Liver (tissue), 9 donors: ENCODE results near the gene RGS14. TPM values are rescaled to one million over a fixed set of nuclear protein-coding genes. Genes with fewer than 3 reads are reported as not detected.

Source experiments
- DNase-seq: peaks from one replicate; pipeline ENCODE4 v3.0.0-alpha.2; 2017; ENCODE audit warnings: low spot score
- H3K27ac ChIP-seq, 2 donors: one replicate each; pipeline ENCODE4 v1.7.0; 2013; ENCODE audit warnings: inconsistent platforms in 2 of 2, low read length in 2 of 2, control low read depth in 1 of 2, low read depth in 1 of 2, mild to moderate bottlenecking in 1 of 2
- H3K27me3 ChIP-seq, 4 donors: one replicate each; pipeline versions ENCODE4 v1.6.1 to v1.7.0; 2013; ENCODE audit warnings: low read length in 3 of 4, inconsistent platforms in 1 of 4, mild to moderate bottlenecking in 1 of 4, moderate library complexity in 1 of 4; ENCODE audit not compliant: control insufficient read depth in 4 of 4, insufficient read depth in 4 of 4
- H3K36me3 ChIP-seq, 4 donors: one replicate each; pipeline versions ENCODE4 v1.6.1 to v1.7.0; 2013; ENCODE audit warnings: low read length in 3 of 4, mild to moderate bottlenecking in 3 of 4, low read depth in 1 of 4, moderate library complexity in 1 of 4; ENCODE audit not compliant: control insufficient read depth in 4 of 4, insufficient read depth in 3 of 4
- H3K4me1 ChIP-seq, 4 donors: one replicate each; pipeline versions ENCODE4 v1.6.1 to v1.7.0; 2013; ENCODE audit warnings: low read length in 3 of 4, mild to moderate bottlenecking in 3 of 4, moderate library complexity in 1 of 4; ENCODE audit not compliant: control insufficient read depth in 4 of 4, insufficient read depth in 4 of 4
- H3K4me3 ChIP-seq, 3 donors: one replicate each; pipeline versions ENCODE4 v1.6.1 to v1.7.0; 2013; ENCODE audit warnings: low read length in 3 of 3, control low read depth in 1 of 3, low read depth in 1 of 3, mild to moderate bottlenecking in 1 of 3
- H3K9ac ChIP-seq, 2 donors: one replicate each; pipeline ENCODE4 v1.7.0; 2013; ENCODE audit warnings: low read length in 2 of 2, mild to moderate bottlenecking in 2 of 2, moderate library complexity in 2 of 2, control low read depth in 1 of 2, low read depth in 1 of 2
- H3K9me3 ChIP-seq, 4 donors: one replicate each; pipeline versions ENCODE4 v1.6.1 to v1.7.0; 2013; ENCODE audit warnings: low read length in 3 of 4; ENCODE audit not compliant: control insufficient read depth in 4 of 4
- ATF3 ChIP-seq: IDR thresholded peaks from 2 replicates; pipeline ENCODE4 v1.6.1; 2016; ENCODE audit warnings: antibody characterized with exemption
- CTCF ChIP-seq: fragments of 150-350 bp; IDR thresholded peaks from 2 replicates; pipeline ENCODE4 v1.5.1; 2017; ENCODE audit warnings: improper control_type of control experiment, low read depth, low read length; ENCODE audit not compliant: missing input control
- EGR1 ChIP-seq, 2 donors: IDR thresholded peaks; 2 replicates each; pipeline ENCODE4 v1.6.1; 2016 to 2018; ENCODE audit warnings: antibody characterized with exemption in 2 of 2, low read depth in 2 of 2
- FOXA1 ChIP-seq: IDR thresholded peaks from 2 replicates; pipeline ENCODE4 v1.6.1; 2016; ENCODE audit warnings: antibody characterized with exemption
- GABPA ChIP-seq, 2 donors: IDR thresholded peaks in 1 of 2; conservative IDR thresholded peaks in 1 of 2; 2 replicates each; pipeline ENCODE4 v1.6.1; 2016; ENCODE audit warnings: antibody characterized with exemption in 2 of 2, mild to moderate bottlenecking in 1 of 2, moderate library complexity in 1 of 2
- JUND ChIP-seq, 2 donors: IDR thresholded peaks; 2 replicates each; pipeline ENCODE4 v1.6.1; 2016; ENCODE audit warnings: antibody characterized with exemption in 2 of 2
- NR2F2 ChIP-seq: IDR thresholded peaks from 2 replicates; pipeline ENCODE4 v1.6.1; 2016; ENCODE audit warnings: antibody characterized with exemption
- RAD21 ChIP-seq, 2 donors: IDR thresholded peaks; 2 replicates each; pipeline ENCODE4 v1.6.1; 2016; ENCODE audit warnings: antibody characterized with exemption in 2 of 2, mild to moderate bottlenecking in 2 of 2
- RXRA ChIP-seq, 2 donors: IDR thresholded peaks; 2 replicates each; pipeline ENCODE4 v1.6.1; 2017 to 2018; ENCODE audit warnings: antibody characterized with exemption in 2 of 2, mild to moderate bottlenecking in 1 of 2
- SP1 ChIP-seq: IDR thresholded peaks from 2 replicates; pipeline ENCODE4 v1.6.1; 2018; ENCODE audit warnings: antibody characterized with exemption, mild to moderate bottlenecking
- TAF1 ChIP-seq: conservative IDR thresholded peaks from 2 replicates; pipeline ENCODE4 v1.6.1; 2016; ENCODE audit warnings: antibody characterized with exemption, mild to moderate bottlenecking
- YY1 ChIP-seq: IDR thresholded peaks from 2 replicates; pipeline ENCODE4 v1.6.1; 2016; ENCODE audit warnings: antibody characterized with exemption, mild to moderate bottlenecking
- ZBTB33 ChIP-seq: IDR thresholded peaks from 2 replicates; pipeline ENCODE4 v1.6.1; 2016; ENCODE audit warnings: antibody characterized with exemption
- WGBS: extraction: QIAGEN DNeasy Blood & Tissue Kit; methylation state at CpG from one replicate; pipeline ENCODE4 v1.1.7; 2013; 5-methylcytosine and 5-hydroxymethylcytosine counted together
- polyA plus RNA-seq, 2 donors: library from polyadenylated mRNA; stranded (reverse) in 1 of 2; unstranded in 1 of 2; fragments of 200-250 nt in 1 of 2; fragments of >200 nt in 1 of 2; fragmentation: Nextera tagmentation in 1 of 2; extraction: Ambion mirVana in 1 of 2; gene quantifications; one replicate each; pipeline versions ENCODE4 v1.2.1 to v1.2.3, GENCODE V29; 2013 to 2015
- total RNA-seq, 2 donors: library from RNA; depleted of rRNA; stranded (reverse); fragments of >200 nt; gene quantifications; one replicate each; pipeline ENCODE4 v1.2.3, GENCODE V29; 2014
- TF ChIP-seq, protein P1 (sequence below): IDR thresholded peaks from 2 replicates; pipeline ENCODE4 v1.6.1; 2016; ENCODE audit warnings: antibody characterized with exemption, mild to moderate bottlenecking
- donor health status: healthy.
- donor health status: healthy.
- donor health status: healthy.
- donor health status: healthy.
- donor health status: healthy.

The RGS14 gene
- total and polyA plus RNA-seq, 4 donors: 10.2 to 53.8 (median 33.3) TPM

DNA sequence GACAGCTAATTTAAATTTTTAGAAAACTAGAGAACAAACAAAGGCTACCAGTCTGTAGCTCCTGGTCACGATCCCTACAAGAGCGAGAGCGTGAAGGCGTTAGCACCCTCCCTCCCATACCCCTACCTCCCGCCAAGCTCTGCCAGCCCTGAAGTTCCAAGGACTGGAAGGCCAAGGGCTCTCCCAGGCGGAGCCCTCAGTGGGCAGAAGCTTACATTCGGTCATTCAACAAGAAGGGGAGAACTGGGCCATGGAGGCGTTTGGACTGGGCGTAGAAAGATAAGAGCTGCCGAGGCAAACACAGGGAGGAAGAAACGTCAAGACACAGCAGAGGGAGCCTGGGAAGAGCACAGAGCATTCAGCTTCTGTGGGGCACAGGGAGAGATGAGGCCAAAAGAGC lies 49.0 kb upstream of the RGS14 start:
- no peak overlapping the region for H3K27ac ChIP-seq
- peaks cover 10 to 37% (median 25%) of the 10 kb centered on the region in 4 donors for H3K4me1 ChIP-seq
- no peak for DNase-seq
- no peaks in the 10 kb centered on the region for H3K9me3 ChIP-seq
- no peak overlapping the region for H3K4me3 ChIP-seq
- WGBS: 94% methylated on average over 11 of the region's 11 CpGs
- H3K9ac ChIP-seq: no peak overlapping the region
- TF ChIP-seq CTCF: no peak
- TF ChIP-seq YY1: no peak
- TF ChIP-seq RXRA (IDR thresholded peaks at IDR 0.05): no peak
- no peak for TF ChIP-seq ATF3
- TF ChIP-seq EGR1 (IDR thresholded peaks at IDR 0.05; ENCODE audit: low read depth in 2 of 2): no peak
- no peak for TF ChIP-seq SP1
- no peak for TF ChIP-seq GABPA (IDR thresholded peaks at IDR 0.05 in 1 of 2, conservative IDR thresholded peaks at IDR 0.05 in 1 of 2)
- TF ChIP-seq, protein P1, sequence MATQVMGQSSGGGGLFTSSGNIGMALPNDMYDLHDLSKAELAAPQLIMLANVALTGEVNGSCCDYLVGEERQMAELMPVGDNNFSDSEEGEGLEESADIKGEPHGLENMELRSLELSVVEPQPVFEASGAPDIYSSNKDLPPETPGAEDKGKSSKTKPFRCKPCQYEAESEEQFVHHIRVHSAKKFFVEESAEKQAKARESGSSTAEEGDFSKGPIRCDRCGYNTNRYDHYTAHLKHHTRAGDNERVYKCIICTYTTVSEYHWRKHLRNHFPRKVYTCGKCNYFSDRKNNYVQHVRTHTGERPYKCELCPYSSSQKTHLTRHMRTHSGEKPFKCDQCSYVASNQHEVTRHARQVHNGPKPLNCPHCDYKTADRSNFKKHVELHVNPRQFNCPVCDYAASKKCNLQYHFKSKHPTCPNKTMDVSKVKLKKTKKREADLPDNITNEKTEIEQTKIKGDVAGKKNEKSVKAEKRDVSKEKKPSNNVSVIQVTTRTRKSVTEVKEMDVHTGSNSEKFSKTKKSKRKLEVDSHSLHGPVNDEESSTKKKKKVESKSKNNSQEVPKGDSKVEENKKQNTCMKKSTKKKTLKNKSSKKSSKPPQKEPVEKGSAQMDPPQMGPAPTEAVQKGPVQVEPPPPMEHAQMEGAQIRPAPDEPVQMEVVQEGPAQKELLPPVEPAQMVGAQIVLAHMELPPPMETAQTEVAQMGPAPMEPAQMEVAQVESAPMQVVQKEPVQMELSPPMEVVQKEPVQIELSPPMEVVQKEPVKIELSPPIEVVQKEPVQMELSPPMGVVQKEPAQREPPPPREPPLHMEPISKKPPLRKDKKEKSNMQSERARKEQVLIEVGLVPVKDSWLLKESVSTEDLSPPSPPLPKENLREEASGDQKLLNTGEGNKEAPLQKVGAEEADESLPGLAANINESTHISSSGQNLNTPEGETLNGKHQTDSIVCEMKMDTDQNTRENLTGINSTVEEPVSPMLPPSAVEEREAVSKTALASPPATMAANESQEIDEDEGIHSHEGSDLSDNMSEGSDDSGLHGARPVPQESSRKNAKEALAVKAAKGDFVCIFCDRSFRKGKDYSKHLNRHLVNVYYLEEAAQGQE: no peak
- TF ChIP-seq JUND (IDR thresholded peaks at IDR 0.05): no peak
- no peak for TF ChIP-seq TAF1
- no peak for TF ChIP-seq NR2F2
- no peak for TF ChIP-seq FOXA1
- no peaks in the 10 kb centered on the region for H3K27me3 ChIP-seq
- peaks cover 6 to 16% (median 11%) of the 10 kb centered on the region in 4 donors for H3K36me3 ChIP-seq

DNA sequence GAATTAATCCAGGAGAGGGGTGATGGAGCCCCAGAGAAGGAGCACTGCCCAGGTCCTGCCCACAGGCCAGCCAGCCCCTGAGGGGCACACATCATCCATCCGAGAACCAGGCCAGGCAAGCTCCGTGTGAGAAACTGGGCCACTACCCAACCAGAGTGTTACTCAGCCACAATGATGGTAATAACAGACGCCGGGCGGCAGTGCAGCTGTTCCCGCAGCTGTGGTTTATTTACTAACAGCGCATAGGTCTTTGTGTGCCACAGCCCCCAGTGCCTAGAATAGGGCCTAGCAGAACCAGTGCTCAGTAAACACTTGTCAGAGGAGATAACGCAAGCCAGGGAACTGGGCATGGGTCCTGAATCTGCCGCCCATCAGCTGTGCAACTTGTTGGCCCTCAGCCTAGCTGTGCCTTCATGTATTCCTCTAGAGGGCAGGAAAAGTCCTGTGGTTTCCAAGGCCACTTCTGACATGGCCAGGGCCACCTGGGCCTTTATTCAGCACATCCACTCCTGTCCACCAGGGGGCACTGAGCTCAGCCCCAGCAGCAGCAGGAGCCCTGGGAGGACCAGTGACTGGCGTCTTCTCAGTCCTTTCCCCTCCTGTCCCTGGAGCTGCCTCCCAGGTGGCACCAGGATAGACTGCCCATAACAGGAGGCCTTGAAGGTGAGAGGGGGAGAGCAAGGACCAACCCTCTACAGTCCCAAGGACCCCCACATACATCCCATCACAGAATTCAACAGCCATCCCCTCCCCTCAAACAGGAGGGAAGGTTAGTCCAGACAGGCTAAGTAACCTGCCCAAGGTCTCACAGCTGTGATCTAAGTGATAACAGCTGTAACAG lies 48.2 kb upstream of the RGS14 start:
- TF ChIP-seq RAD21 (IDR thresholded peaks at IDR 0.05): peak; percentile 68 to 82
- TF ChIP-seq CTCF: peak; percentile 79
- no peak for TF ChIP-seq ZBTB33
- Histone ChIP-seq H3K9ac (no peak overlapping the region), H3K36me3 (peaks cover 6 to 16% (median 11%) of the 10 kb centered on the region in 4 donors), H3K27ac (no peak overlapping the region), H3K4me1 (peaks cover 10 to 31% (median 21%) of the 10 kb centered on the region in 4 donors), H3K4me3 (no peak overlapping the region), H3K27me3 (no peaks in the 10 kb centered on the region), H3K9me3 (no peaks in the 10 kb centered on the region)
- DNase-seq: peak; percentile 80
- 72% methylated on average over 10 of the region's 10 CpGs for WGBS
